HepG2 (cell line): ENCODE results near the gene ZNF571. TPM values are rescaled to one million over a fixed set of nuclear protein-coding genes. Genes with fewer than 3 reads are reported as not detected.

Experiments
- ATAD3A ChIP-seq: sonication (generic); formaldehyde crosslinking; IDR thresholded peaks from 2 replicates; pipeline ENCODE4 v1.4.0; 2020; ENCODE audit warnings: missing genetic modification reagents
- CEBPG ChIP-seq: IDR thresholded peaks from 2 replicates; pipeline ENCODE4 v1.6.1; 2016
- EHMT2 ChIP-seq: fragments of 200-600 bp; sonication (generic); IDR thresholded peaks from 2 replicates; pipeline ENCODE4 v1.7.0; 2017; ENCODE audit warnings: antibody characterized with exemption, low read depth, low read length, borderline replicate concordance
- ELF1 ChIP-seq: sonication (generic); formaldehyde crosslinking; IDR thresholded peaks from 2 replicates; pipeline ENCODE4 v1.4.0; 2020; ENCODE audit warnings: missing genetic modification reagents
- FOSL2 ChIP-seq: sonication (generic); formaldehyde crosslinking; IDR thresholded peaks from 2 replicates; pipeline ENCODE4 v1.4.0; 2020; ENCODE audit warnings: missing genetic modification reagents
- KMT2B ChIP-seq: IDR thresholded peaks from 2 replicates; pipeline ENCODE4 v1.6.1; 2016; ENCODE audit warnings: missing genetic modification reagents, missing compliant biosample characterization
- MEIS2 ChIP-seq: sonication (generic); formaldehyde crosslinking; IDR thresholded peaks from 2 replicates; pipeline ENCODE4 v1.9.0; 2021; ENCODE audit warnings: mild to moderate bottlenecking, missing genetic modification reagents
- NR2F2 ChIP-seq: IDR thresholded peaks from 2 replicates; pipeline ENCODE4 v1.6.1; 2012; ENCODE audit warnings: low read depth, inconsistent platforms, borderline replicate concordance
- PHF8 ChIP-seq: sonication (generic); formaldehyde crosslinking; IDR thresholded peaks from 2 replicates; pipeline ENCODE4 v1.5.0; 2020; ENCODE audit warnings: missing genetic modification reagents
- XBP1 ChIP-seq: sonication (generic); formaldehyde crosslinking; IDR thresholded peaks from 2 replicates; pipeline ENCODE4 v1.5.0; 2020; ENCODE audit warnings: missing genetic modification reagents
- ZFAT ChIP-seq: sonication (generic); formaldehyde crosslinking; conservative IDR thresholded peaks from 2 replicates; pipeline ENCODE4 v1.8.1; 2023; ENCODE audit warnings: missing genetic modification reagents, inconsistent platforms
- ZNF343 ChIP-seq: sonication (generic); formaldehyde crosslinking; IDR thresholded peaks from 2 replicates; pipeline ENCODE4 v1.4.0; 2020; ENCODE audit warnings: mild to moderate bottlenecking, missing genetic modification reagents
- ZNF644 ChIP-seq: IDR thresholded peaks from 2 replicates; pipeline ENCODE4 v1.6.1; 2016; ENCODE audit warnings: low read depth
- ZNF720 ChIP-seq: sonication (generic); formaldehyde crosslinking; IDR thresholded peaks from 2 replicates; pipeline ENCODE4 v1.4.0; 2020; ENCODE audit warnings: missing genetic modification reagents
- polyA plus RNA-seq, 8 experiments: library from polyadenylated mRNA; depleted of rRNA in 3 of 8; stranded (reverse) in 7 of 8; unstranded in 1 of 8; fragments of >200 nt; fragmentation: Illumina TruSeq in 4 of 8; extraction: Trizol in 4 of 8; gene quantifications; 2 replicates each; pipeline versions ENCODE4 v1.2.1 to v1.2.3, GENCODE V29; 2011 to 2016; ENCODE audit warnings: low read depth in 4 of 8, missing spikeins in 1 of 8, mixed read lengths in 1 of 8; ENCODE audit not compliant: insufficient read depth in 1 of 8
- total RNA-seq, 5 experiments: library from RNA; depleted of rRNA; stranded (reverse); fragments of >200 nt; fragmentation: Illumina TruSeq; extraction: Trizol; gene quantifications; 2 replicates each; pipeline ENCODE4 v1.2.3, GENCODE V29; 2016; ENCODE audit warnings: low read depth in 1 of 5
- TF ChIP-seq, protein P1 (sequence below): sonication (generic); formaldehyde crosslinking; IDR thresholded peaks from 2 replicates; pipeline ENCODE4 v1.9.0; 2022; ENCODE audit warnings: low read depth, missing genetic modification reagents
- TF ChIP-seq, protein P2 (sequence below): sonication (generic); formaldehyde crosslinking; IDR thresholded peaks from 2 replicates; pipeline ENCODE4 v1.4.0; 2020; ENCODE audit warnings: low read depth, missing genetic modification reagents
- TF ChIP-seq, protein P3 (sequence below): sonication (generic); formaldehyde crosslinking; IDR thresholded peaks from 2 replicates; pipeline ENCODE4 v1.4.0; 2020; ENCODE audit warnings: mild to moderate bottlenecking, missing genetic modification reagents
- TF ChIP-seq, protein P4 (sequence below): IDR thresholded peaks from 2 replicates; pipeline ENCODE4 v1.6.1; 2016; ENCODE audit warnings: missing compliant biosample characterization, missing genetic modification reagents, borderline replicate concordance
- TF ChIP-seq, protein P5 (sequence below): IDR thresholded peaks from 2 replicates; pipeline ENCODE4 v1.6.1; 2016; ENCODE audit warnings: low read depth, control low read depth

Gene ZNF571
- total and polyA plus RNA-seq, 2 of the 13 experiments (the other 11 are each of a cell fraction or from before 2014, with no cell fraction given) = 1.3 to 1.9 TPM

DNA sequence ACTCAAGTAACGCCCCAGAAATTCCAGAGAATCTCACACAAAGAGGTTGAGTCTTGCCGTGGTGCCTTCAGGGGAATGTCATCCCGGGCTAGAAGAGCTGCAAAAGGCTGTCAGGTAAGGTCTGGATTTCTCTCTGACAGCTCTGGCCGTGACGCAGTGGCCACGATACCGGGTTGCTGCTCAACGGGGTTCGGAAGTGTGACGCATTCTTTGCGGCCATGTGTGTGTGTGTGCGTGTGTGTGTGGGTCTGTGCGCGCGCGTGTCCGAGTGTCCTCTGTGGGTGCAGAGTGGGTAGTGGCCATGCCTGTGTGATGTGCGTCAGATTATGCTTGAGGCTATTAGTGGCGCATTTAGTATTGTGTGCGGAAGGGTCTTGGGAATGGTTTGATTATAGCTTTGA is 390 bp upstream of the ZNF571 start (continued):
- TF ChIP-seq, protein P1, sequence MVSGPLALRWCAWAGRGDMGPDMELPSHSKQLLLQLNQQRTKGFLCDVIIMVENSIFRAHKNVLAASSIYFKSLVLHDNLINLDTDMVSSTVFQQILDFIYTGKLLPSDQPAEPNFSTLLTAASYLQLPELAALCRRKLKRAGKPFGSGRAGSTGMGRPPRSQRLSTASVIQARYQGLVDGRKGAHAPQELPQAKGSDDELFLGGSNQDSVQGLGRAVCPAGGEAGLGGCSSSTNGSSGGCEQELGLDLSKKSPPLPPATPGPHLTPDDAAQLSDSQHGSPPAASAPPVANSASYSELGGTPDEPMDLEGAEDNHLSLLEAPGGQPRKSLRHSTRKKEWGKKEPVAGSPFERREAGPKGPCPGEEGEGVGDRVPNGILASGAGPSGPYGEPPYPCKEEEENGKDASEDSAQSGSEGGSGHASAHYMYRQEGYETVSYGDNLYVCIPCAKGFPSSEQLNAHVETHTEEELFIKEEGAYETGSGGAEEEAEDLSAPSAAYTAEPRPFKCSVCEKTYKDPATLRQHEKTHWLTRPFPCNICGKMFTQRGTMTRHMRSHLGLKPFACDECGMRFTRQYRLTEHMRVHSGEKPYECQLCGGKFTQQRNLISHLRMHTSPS (CRISPR knock-in tag) = no peak
- TF ChIP-seq PHF8 (CRISPR knock-in tag) (no peak), ATAD3A (CRISPR knock-in tag) (no peak), ZNF343 (CRISPR knock-in tag) (peak; percentile 9; the same call in 1 of the 2 replicates), KMT2B (peak; percentile 15; the same call in 1 of the 2 replicates), MEIS2 (CRISPR knock-in tag) (no peak), ZNF644 (CRISPR knock-in tag) (no peak), NR2F2 (peak; percentile 2; the same call in 1 of the 2 replicates), ELF1 (CRISPR knock-in tag) (no peak), ZFAT (CRISPR knock-in tag) (no peak), EHMT2 (no peak), ZNF720 (CRISPR knock-in tag) (no peak), XBP1 (no peak), FOSL2 (no peak), CEBPG (CRISPR knock-in tag) (no peak)
- TF ChIP-seq, protein P2, sequence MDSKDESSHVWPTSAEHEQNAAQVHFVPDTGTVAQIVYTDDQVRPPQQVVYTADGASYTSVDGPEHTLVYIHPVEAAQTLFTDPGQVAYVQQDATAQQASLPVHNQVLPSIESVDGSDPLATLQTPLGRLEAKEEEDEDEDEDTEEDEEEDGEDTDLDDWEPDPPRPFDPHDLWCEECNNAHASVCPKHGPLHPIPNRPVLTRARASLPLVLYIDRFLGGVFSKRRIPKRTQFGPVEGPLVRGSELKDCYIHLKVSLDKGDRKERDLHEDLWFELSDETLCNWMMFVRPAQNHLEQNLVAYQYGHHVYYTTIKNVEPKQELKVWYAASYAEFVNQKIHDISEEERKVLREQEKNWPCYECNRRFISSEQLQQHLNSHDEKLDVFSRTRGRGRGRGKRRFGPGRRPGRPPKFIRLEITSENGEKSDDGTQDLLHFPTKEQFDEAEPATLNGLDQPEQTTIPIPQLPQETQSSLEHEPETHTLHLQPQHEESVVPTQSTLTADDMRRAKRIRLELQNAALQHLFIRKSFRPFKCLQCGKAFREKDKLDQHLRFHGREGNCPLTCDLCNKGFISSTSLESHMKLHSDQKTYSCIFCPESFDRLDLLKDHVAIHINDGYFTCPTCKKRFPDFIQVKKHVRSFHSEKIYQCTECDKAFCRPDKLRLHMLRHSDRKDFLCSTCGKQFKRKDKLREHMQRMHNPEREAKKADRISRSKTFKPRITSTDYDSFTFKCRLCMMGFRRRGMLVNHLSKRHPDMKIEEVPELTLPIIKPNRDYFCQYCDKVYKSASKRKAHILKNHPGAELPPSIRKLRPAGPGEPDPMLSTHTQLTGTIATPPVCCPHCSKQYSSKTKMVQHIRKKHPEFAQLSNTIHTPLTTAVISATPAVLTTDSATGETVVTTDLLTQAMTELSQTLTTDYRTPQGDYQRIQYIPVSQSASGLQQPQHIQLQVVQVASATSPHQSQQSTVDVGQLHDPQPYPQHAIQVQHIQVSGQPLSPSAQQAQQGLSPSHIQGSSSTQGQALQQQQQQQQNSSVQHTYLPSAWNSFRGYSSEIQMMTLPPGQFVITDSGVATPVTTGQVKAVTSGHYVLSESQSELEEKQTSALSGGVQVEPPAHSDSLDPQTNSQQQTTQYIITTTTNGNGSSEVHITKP (CRISPR knock-in tag) = no peak
- TF ChIP-seq, protein P3, sequence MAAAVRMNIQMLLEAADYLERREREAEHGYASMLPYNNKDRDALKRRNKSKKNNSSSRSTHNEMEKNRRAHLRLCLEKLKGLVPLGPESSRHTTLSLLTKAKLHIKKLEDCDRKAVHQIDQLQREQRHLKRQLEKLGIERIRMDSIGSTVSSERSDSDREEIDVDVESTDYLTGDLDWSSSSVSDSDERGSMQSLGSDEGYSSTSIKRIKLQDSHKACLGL (CRISPR knock-in tag) = 0 out of 2 replicates have a peak, but pooled peaks have one; percentile 0
- TF ChIP-seq, protein P4, sequence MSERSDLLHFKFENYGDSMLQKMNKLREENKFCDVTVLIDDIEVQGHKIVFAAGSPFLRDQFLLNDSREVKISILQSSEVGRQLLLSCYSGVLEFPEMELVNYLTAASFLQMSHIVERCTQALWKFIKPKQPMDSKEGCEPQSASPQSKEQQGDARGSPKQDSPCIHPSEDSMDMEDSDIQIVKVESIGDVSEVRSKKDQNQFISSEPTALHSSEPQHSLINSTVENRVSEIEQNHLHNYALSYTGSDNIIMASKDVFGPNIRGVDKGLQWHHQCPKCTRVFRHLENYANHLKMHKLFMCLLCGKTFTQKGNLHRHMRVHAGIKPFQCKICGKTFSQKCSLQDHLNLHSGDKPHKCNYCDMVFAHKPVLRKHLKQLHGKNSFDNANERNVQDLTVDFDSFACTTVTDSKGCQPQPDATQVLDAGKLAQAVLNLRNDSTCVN (CRISPR knock-in tag) = no peak; the same call in 1 of the 2 replicates
- TF ChIP-seq, protein P5, sequence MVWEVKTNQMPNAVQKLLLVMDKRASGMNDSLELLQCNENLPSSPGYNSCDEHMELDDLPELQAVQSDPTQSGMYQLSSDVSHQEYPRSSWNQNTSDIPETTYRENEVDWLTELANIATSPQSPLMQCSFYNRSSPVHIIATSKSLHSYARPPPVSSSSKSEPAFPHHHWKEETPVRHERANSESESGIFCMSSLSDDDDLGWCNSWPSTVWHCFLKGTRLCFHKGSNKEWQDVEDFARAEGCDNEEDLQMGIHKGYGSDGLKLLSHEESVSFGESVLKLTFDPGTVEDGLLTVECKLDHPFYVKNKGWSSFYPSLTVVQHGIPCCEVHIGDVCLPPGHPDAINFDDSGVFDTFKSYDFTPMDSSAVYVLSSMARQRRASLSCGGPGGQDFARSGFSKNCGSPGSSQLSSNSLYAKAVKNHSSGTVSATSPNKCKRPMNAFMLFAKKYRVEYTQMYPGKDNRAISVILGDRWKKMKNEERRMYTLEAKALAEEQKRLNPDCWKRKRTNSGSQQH (CRISPR knock-in tag) = peak; percentile 56; the same call in 1 of the 2 replicates
